ENCODE results near the gene DNAJB6. TPM values are rescaled to one million over a fixed set of nuclear protein-coding genes. Genes with fewer than 3 reads are reported as not detected.

The DNAJB6 gene
- total and polyA plus RNA-seq, 7 donors = 103 to 326 (median 229) TPM

GRCh38 chr7:157347217-157347904 lies 10.6 kb downstream of the DNAJB6 start:
- no peaks in the 10 kb centered on the region for H3K9me3 ChIP-seq
- DNase-seq (peak; percentile 73 to 84), ATAC-seq (peak; percentile 84 to 92 (median 89))
- peak overlapping the region; percentile 14 for H3K4me3 ChIP-seq
- no peaks in the 10 kb centered on the region for H3K36me3 ChIP-seq (ENCODE audit: insufficient read depth in 1 of 2, low read depth in 1 of 2)
- peak overlapping the region; percentile 63 for H3K27ac ChIP-seq
- 50 to 67% (median 51%) methylated on average over 11 of the region's 11 CpGs for WGBS, 3 donors
- intact Hi-C loops (cut with DNase I) = no loop called here
- H3K27me3 ChIP-seq (ENCODE audit: insufficient read depth in 3 of 3, low read length in 2 of 3) = no peaks in the 10 kb centered on the region
- TF ChIP-seq, protein P1, sequence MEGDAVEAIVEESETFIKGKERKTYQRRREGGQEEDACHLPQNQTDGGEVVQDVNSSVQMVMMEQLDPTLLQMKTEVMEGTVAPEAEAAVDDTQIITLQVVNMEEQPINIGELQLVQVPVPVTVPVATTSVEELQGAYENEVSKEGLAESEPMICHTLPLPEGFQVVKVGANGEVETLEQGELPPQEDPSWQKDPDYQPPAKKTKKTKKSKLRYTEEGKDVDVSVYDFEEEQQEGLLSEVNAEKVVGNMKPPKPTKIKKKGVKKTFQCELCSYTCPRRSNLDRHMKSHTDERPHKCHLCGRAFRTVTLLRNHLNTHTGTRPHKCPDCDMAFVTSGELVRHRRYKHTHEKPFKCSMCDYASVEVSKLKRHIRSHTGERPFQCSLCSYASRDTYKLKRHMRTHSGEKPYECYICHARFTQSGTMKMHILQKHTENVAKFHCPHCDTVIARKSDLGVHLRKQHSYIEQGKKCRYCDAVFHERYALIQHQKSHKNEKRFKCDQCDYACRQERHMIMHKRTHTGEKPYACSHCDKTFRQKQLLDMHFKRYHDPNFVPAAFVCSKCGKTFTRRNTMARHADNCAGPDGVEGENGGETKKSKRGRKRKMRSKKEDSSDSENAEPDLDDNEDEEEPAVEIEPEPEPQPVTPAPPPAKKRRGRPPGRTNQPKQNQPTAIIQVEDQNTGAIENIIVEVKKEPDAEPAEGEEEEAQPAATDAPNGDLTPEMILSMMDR (IDR thresholded peaks at IDR 0.05) = no peak
- peaks cover 73% of the 10 kb centered on the region for H3K4me1 ChIP-seq

- H3K36me3 ChIP-seq (ENCODE audit: insufficient read depth in 1 of 2, low read depth in 1 of 2) = no peaks in the 10 kb centered on the region
- no peak overlapping the region for H3K4me3 ChIP-seq
- TF ChIP-seq, protein P1 (IDR thresholded peaks at IDR 0.05) = no peak
- intact Hi-C loops (cut with DNase I) = no loop called here
- H3K27me3 ChIP-seq (ENCODE audit: insufficient read depth in 3 of 3, low read length in 2 of 3) = no peaks in the 10 kb centered on the region
- DNase-seq (no peak), ATAC-seq (no peak)
- H3K4me1 ChIP-seq = peaks cover 71% of the 10 kb centered on the region
- no peaks in the 10 kb centered on the region for H3K9me3 ChIP-seq
- H3K27ac ChIP-seq = peak overlapping the region; percentile 63
- 57 to 84% (median 61%) methylated on average over 11 of the region's 11 CpGs for WGBS, 3 donors
These were observed 11.7 kb downstream of the DNAJB6 start for GRCh38 chr7:157348548-157348947.

GRCh38 chr7:157352516-157352915 lies 15.7 kb downstream of the DNAJB6 start:
- DNase-seq = no peak
- Histone ChIP-seq H3K27ac (peak overlapping the region; percentile 64), H3K4me1 (peaks cover 89% of the 10 kb centered on the region)

GRCh38 chr7:157355784-157356511 lies 19.1 kb downstream of the DNAJB6 start:
- H3K4me1 ChIP-seq = peaks cover 90% of the 10 kb centered on the region
- 17 to 33% (median 24%) methylated on average over 15 of the region's 15 CpGs for WGBS, 3 donors
- DNase-seq = peak; percentile 57 to 86
- ATAC-seq = peak; percentile 68 to 88 (median 84)
- TF ChIP-seq, protein P1 (IDR thresholded peaks at IDR 0.05) = no peak
- H3K36me3 ChIP-seq (ENCODE audit: insufficient read depth in 1 of 2, low read depth in 1 of 2) = peaks cover 10 to 22% of the 10 kb centered on the region in 2 donors
- H3K9me3 ChIP-seq = no peaks in the 10 kb centered on the region
- peak overlapping the region; percentile 1 for H3K4me3 ChIP-seq
- no peaks in the 10 kb centered on the region for H3K27me3 ChIP-seq (ENCODE audit: insufficient read depth in 3 of 3, low read length in 2 of 3)
- peak overlapping the region; percentile 81 for H3K27ac ChIP-seq
- intact Hi-C loops (cut with DNase I) = loop anchor here (5.0 kb wide), 2 partner anchors 36 to 41 kb away; no protein-coding TSS in a partner anchor

More at GRCh38 chr7:157352516-157352915, 15.7 kb downstream of the DNAJB6 start:
- TF ChIP-seq, protein P1 (IDR thresholded peaks at IDR 0.05) = no peak
- H3K36me3 ChIP-seq (ENCODE audit: insufficient read depth in 1 of 2, low read depth in 1 of 2) = no peaks in the 10 kb centered on the region
- intact Hi-C loops (cut with DNase I) = no loop called here
- no peaks in the 10 kb centered on the region for H3K9me3 ChIP-seq
- no peaks in the 10 kb centered on the region for H3K27me3 ChIP-seq (ENCODE audit: insufficient read depth in 3 of 3, low read length in 2 of 3)
- 48 to 73% (median 51%) methylated on average over 6 of the region's 6 CpGs for WGBS, 3 donors
- no peak overlapping the region for H3K4me3 ChIP-seq
- ATAC-seq = no peak

Measured in psoas muscle (tissue), 8 donors.